Measurements from ENCODE around the gene LYG2. TPM values are rescaled to one million over a fixed set of nuclear protein-coding genes. Genes with fewer than 3 reads are reported as not detected.
"Not testable (repeated sequence)": the region's sequence is repeated elsewhere in the genome, so short reads cannot be mapped to it uniquely, and the experiment has no call there.

The LYG2 gene
- total RNA-seq, 1 experiment from 2014 or later = not detected

GRCh38 chr2:99233177-99233576 lies 22.3 kb downstream of the LYG2 start:
- DNase-seq, H3K36me3 ChIP-seq: not testable (repeated sequence)

GRCh38 chr2:99217929-99218501 lies 37.5 kb downstream of the LYG2 start:
- H3K27me3 ChIP-seq = no peaks in the 10 kb centered on the region
- no peak for DNase-seq
- no peaks in the 10 kb centered on the region for H3K9me3 ChIP-seq
- no peak overlapping the region for H3K4me3 ChIP-seq
- H3K36me3 ChIP-seq = no peaks in the 10 kb centered on the region

More at GRCh38 chr2:99233177-99233576, 22.3 kb downstream of the LYG2 start:
- H3K9me3 ChIP-seq = peaks cover 11% of the 10 kb centered on the region
- H3K27me3 ChIP-seq, H3K4me3 ChIP-seq: not testable (repeated sequence)

- no peak for DNase-seq
- Histone ChIP-seq H3K9me3 (no peaks in the 10 kb centered on the region), H3K4me3 (no peak overlapping the region), H3K27me3 (no peaks in the 10 kb centered on the region), H3K36me3 (no peaks in the 10 kb centered on the region)
These were observed 39.4 kb downstream of the LYG2 start for GRCh38 chr2:99216096-99216495.

GRCh38 chr2:99205491-99205890 lies 50.0 kb downstream of the LYG2 start:
- Histone ChIP-seq H3K27me3 (no peaks in the 10 kb centered on the region), H3K9me3 (peaks cover 2% of the 10 kb centered on the region; the same call in 1 of the 2 replicates), H3K36me3 (peaks cover 6% of the 10 kb centered on the region; the same call in 1 of the 2 replicates), H3K4me3 (no peak overlapping the region)
- DNase-seq = no peak

GRCh38 chr2:99201959-99202678 lies 53.3 kb downstream of the LYG2 start:
- no peak for DNase-seq
- H3K36me3 ChIP-seq = no peaks in the 10 kb centered on the region
- H3K27me3 ChIP-seq = no peaks in the 10 kb centered on the region
- H3K4me3 ChIP-seq = no peak overlapping the region
- no peaks in the 10 kb centered on the region for H3K9me3 ChIP-seq

- H3K9me3 ChIP-seq = no peaks in the 10 kb centered on the region
- DNase-seq = no peak
- no peak overlapping the region for H3K4me3 ChIP-seq
- H3K36me3 ChIP-seq = peaks cover 14% of the 10 kb centered on the region
- no peaks in the 10 kb centered on the region for H3K27me3 ChIP-seq
These were observed 55.2 kb downstream of the LYG2 start for GRCh38 chr2:99200076-99200800.

- Histone ChIP-seq H3K4me3 (no peak overlapping the region), H3K9me3 (no peaks in the 10 kb centered on the region)
- DNase-seq = no peak
These were observed 57.2 kb downstream of the LYG2 start for GRCh38 chr2:99198103-99198841.

GRCh38 chr2:99192364-99192763 lies 63.1 kb downstream of the LYG2 start:
- not testable (repeated sequence) for H3K27me3 ChIP-seq, DNase-seq, H3K4me3 ChIP-seq, H3K9me3 ChIP-seq
- peaks cover 77% of the 10 kb centered on the region for H3K36me3 ChIP-seq

More at GRCh38 chr2:99198103-99198841, 57.2 kb downstream of the LYG2 start:
- H3K27me3 ChIP-seq = no peaks in the 10 kb centered on the region
- peaks cover 29% of the 10 kb centered on the region for H3K36me3 ChIP-seq

Other genes starting within 250 kb of the LYG2 start
- gene C2orf15, start 114.0 kb downstream of the LYG2 start, total RNA-seq (2014; rRNA removed; shearing (Covaris generic); ENCODE audit: low replicate concordance) = not detected in 2 replicates
- not detected in 2 replicates for gene TSGA10, start 100.7 kb downstream of the LYG2 start, total RNA-seq (2014; rRNA removed; shearing (Covaris generic); ENCODE audit: low replicate concordance)
- 3.3 and 4.2 TPM in 2 replicates for gene LIPT1, start 100.7 kb downstream of the LYG2 start, total RNA-seq (2014; rRNA removed; shearing (Covaris generic); ENCODE audit: low replicate concordance)
- gene MITD1, start 74.6 kb downstream of the LYG2 start, total RNA-seq (2014; rRNA removed; shearing (Covaris generic); ENCODE audit: low replicate concordance) = 29.7 and 50.8 TPM in 2 replicates
- 50.3 and 59.7 TPM in 2 replicates for gene MRPL30, start 74.5 kb downstream of the LYG2 start, total RNA-seq (2014; rRNA removed; shearing (Covaris generic); ENCODE audit: low replicate concordance)
- gene LYG1, start 45.5 kb upstream of the LYG2 start, total RNA-seq (2014; rRNA removed; shearing (Covaris generic); ENCODE audit: low replicate concordance) = not detected in 2 replicates
- 92.3 and 129 TPM in 2 replicates for gene TXNDC9, start 80.7 kb upstream of the LYG2 start, total RNA-seq (2014; rRNA removed; shearing (Covaris generic); ENCODE audit: low replicate concordance)
- gene EIF5B, start 81.7 kb upstream of the LYG2 start, total RNA-seq (2014; rRNA removed; shearing (Covaris generic); ENCODE audit: low replicate concordance) = 3.6 and 4.7 TPM in 2 replicates
- gene REV1, start 234.4 kb upstream of the LYG2 start, total RNA-seq (2014; rRNA removed; shearing (Covaris generic); ENCODE audit: low replicate concordance) = 10.9 and 11.7 TPM in 2 replicates